Liver (tissue), 9 donors: Measurements from ENCODE around the gene SPO11. TPM values are rescaled to one million over a fixed set of nuclear protein-coding genes. Genes with fewer than 3 reads are reported as not detected.

Experiments
- DNase-seq: peaks from one replicate; pipeline ENCODE4 v3.0.0-alpha.2; 2017; ENCODE audit warnings: low spot score
- H3K27ac ChIP-seq, 2 donors: one replicate each; pipeline ENCODE4 v1.7.0; 2013; ENCODE audit warnings: inconsistent platforms in 2 of 2, low read length in 2 of 2, control low read depth in 1 of 2, low read depth in 1 of 2, mild to moderate bottlenecking in 1 of 2
- H3K27me3 ChIP-seq, 4 donors: one replicate each; pipeline versions ENCODE4 v1.6.1 to v1.7.0; 2013; ENCODE audit warnings: low read length in 3 of 4, inconsistent platforms in 1 of 4, mild to moderate bottlenecking in 1 of 4, moderate library complexity in 1 of 4; ENCODE audit not compliant: control insufficient read depth in 4 of 4, insufficient read depth in 4 of 4
- H3K36me3 ChIP-seq, 4 donors: one replicate each; pipeline versions ENCODE4 v1.6.1 to v1.7.0; 2013; ENCODE audit warnings: low read length in 3 of 4, mild to moderate bottlenecking in 3 of 4, low read depth in 1 of 4, moderate library complexity in 1 of 4; ENCODE audit not compliant: control insufficient read depth in 4 of 4, insufficient read depth in 3 of 4
- H3K4me1 ChIP-seq, 4 donors: one replicate each; pipeline versions ENCODE4 v1.6.1 to v1.7.0; 2013; ENCODE audit warnings: low read length in 3 of 4, mild to moderate bottlenecking in 3 of 4, moderate library complexity in 1 of 4; ENCODE audit not compliant: control insufficient read depth in 4 of 4, insufficient read depth in 4 of 4
- H3K4me3 ChIP-seq, 3 donors: one replicate each; pipeline versions ENCODE4 v1.6.1 to v1.7.0; 2013; ENCODE audit warnings: low read length in 3 of 3, control low read depth in 1 of 3, low read depth in 1 of 3, mild to moderate bottlenecking in 1 of 3
- H3K9ac ChIP-seq, 2 donors: one replicate each; pipeline ENCODE4 v1.7.0; 2013; ENCODE audit warnings: low read length in 2 of 2, mild to moderate bottlenecking in 2 of 2, moderate library complexity in 2 of 2, control low read depth in 1 of 2, low read depth in 1 of 2
- H3K9me3 ChIP-seq, 4 donors: one replicate each; pipeline versions ENCODE4 v1.6.1 to v1.7.0; 2013; ENCODE audit warnings: low read length in 3 of 4; ENCODE audit not compliant: control insufficient read depth in 4 of 4
- EGR1 ChIP-seq, 2 donors: IDR thresholded peaks; 2 replicates each; pipeline ENCODE4 v1.6.1; 2016 to 2018; ENCODE audit warnings: antibody characterized with exemption in 2 of 2, low read depth in 2 of 2
- HNF4A ChIP-seq, 2 donors: conservative IDR thresholded peaks; 2 replicates each; pipeline ENCODE4 v1.6.1; 2016; ENCODE audit warnings: antibody characterized with exemption in 2 of 2, mild to moderate bottlenecking in 2 of 2
- HNF4G ChIP-seq: IDR thresholded peaks from 2 replicates; pipeline ENCODE4 v1.6.1; 2016; ENCODE audit warnings: antibody characterized with exemption
- JUND ChIP-seq, 2 donors: IDR thresholded peaks; 2 replicates each; pipeline ENCODE4 v1.6.1; 2016; ENCODE audit warnings: antibody characterized with exemption in 2 of 2
- MAX ChIP-seq: IDR thresholded peaks from 2 replicates; pipeline ENCODE4 v1.6.1; 2016; ENCODE audit warnings: antibody characterized with exemption
- NR2F2 ChIP-seq: IDR thresholded peaks from 2 replicates; pipeline ENCODE4 v1.6.1; 2016; ENCODE audit warnings: antibody characterized with exemption
- RAD21 ChIP-seq, 2 donors: IDR thresholded peaks; 2 replicates each; pipeline ENCODE4 v1.6.1; 2016; ENCODE audit warnings: antibody characterized with exemption in 2 of 2, mild to moderate bottlenecking in 2 of 2
- REST ChIP-seq: IDR thresholded peaks from 2 replicates; pipeline ENCODE4 v1.6.1; 2016; ENCODE audit warnings: antibody characterized with exemption, mild to moderate bottlenecking
- RXRA ChIP-seq, 2 donors: IDR thresholded peaks; 2 replicates each; pipeline ENCODE4 v1.6.1; 2017 to 2018; ENCODE audit warnings: antibody characterized with exemption in 2 of 2, mild to moderate bottlenecking in 1 of 2
- SP1 ChIP-seq: IDR thresholded peaks from 2 replicates; pipeline ENCODE4 v1.6.1; 2018; ENCODE audit warnings: antibody characterized with exemption, mild to moderate bottlenecking
- TAF1 ChIP-seq: conservative IDR thresholded peaks from 2 replicates; pipeline ENCODE4 v1.6.1; 2016; ENCODE audit warnings: antibody characterized with exemption, mild to moderate bottlenecking
- ZBTB33 ChIP-seq: IDR thresholded peaks from 2 replicates; pipeline ENCODE4 v1.6.1; 2016; ENCODE audit warnings: antibody characterized with exemption
- WGBS: extraction: QIAGEN DNeasy Blood & Tissue Kit; methylation state at CpG from one replicate; pipeline ENCODE4 v1.1.7; 2013; 5-methylcytosine and 5-hydroxymethylcytosine counted together
- polyA plus RNA-seq, 2 donors: library from polyadenylated mRNA; stranded (reverse) in 1 of 2; unstranded in 1 of 2; fragments of 200-250 nt in 1 of 2; fragments of >200 nt in 1 of 2; fragmentation: Nextera tagmentation in 1 of 2; extraction: Ambion mirVana in 1 of 2; gene quantifications; one replicate each; pipeline versions ENCODE4 v1.2.1 to v1.2.3, GENCODE V29; 2013 to 2015
- total RNA-seq, 2 donors: library from RNA; depleted of rRNA; stranded (reverse); fragments of >200 nt; gene quantifications; one replicate each; pipeline ENCODE4 v1.2.3, GENCODE V29; 2014
- TF ChIP-seq, protein P1 (sequence below): IDR thresholded peaks from 2 replicates; pipeline ENCODE4 v1.6.1; 2016; ENCODE audit warnings: antibody characterized with exemption
- donor health status: healthy.
- donor health status: healthy.
- donor health status: healthy.
- donor health status: healthy.
- donor health status: healthy.

Gene SPO11
- total and polyA plus RNA-seq, 4 donors: not detected

DNA sequence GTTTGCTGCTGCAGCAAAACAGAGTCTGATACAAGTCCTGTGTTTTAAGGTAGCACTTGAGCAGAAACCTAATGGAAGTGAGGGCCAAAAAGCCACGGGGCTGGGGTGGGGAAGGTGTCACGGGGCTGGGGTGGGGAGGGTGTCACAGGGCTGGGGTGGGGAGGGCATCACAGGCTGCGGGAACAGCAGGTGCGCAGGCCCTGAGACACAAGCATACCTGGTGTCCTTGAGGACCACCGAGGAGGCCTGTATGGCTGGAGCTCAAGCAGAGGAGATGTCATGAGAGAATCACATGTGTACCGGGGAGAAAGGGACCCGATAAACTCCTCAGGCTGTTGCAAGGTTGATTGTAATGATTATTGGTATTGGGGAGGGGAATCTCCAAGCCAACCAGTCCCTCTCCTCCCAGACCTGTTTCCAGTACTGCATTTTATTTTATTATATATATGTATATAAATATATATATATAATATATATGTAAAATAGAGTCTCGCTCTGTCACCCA is 13.6 kb upstream of the SPO11 start (continued):
- TF ChIP-seq ZBTB33 (no peak), HNF4A (conservative IDR thresholded peaks at IDR 0.05) (no peak), TAF1 (no peak), RXRA (IDR thresholded peaks at IDR 0.05) (no peak)

DNA sequence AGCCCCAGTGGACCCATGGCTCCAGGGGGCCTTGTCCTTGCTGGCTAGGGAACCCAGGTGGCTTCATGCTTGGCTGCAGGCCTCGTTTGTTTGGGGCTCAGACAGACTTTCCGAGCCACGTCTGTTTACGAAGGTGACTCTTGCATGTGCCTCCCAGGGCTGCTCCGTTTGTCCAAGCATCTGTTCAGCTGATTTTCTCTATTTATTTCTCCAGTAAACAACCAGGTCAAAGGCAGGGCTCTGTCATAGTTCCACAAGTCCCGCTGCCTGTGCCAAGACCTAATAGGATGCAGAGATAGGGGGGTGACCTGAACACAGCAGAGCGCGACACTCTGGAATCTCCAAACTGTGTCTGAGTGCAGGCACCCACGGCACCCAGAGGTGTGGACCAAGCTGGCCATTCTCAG is 12.8 kb upstream of the SPO11 start:
- no peak overlapping the region for H3K9ac ChIP-seq
- no peaks in the 10 kb centered on the region for H3K36me3 ChIP-seq
- H3K27ac ChIP-seq: no peak overlapping the region
- no peaks in the 10 kb centered on the region for H3K4me1 ChIP-seq
- TF ChIP-seq REST: no peak
- TF ChIP-seq SP1: no peak
- H3K4me3 ChIP-seq: no peak overlapping the region
- peaks cover 0 to 4% (median 1%) of the 10 kb centered on the region in 4 donors for H3K27me3 ChIP-seq
- 78% methylated on average over 9 of the region's 9 CpGs for WGBS
- no peak for DNase-seq
- no peaks in the 10 kb centered on the region for H3K9me3 ChIP-seq

DNA sequence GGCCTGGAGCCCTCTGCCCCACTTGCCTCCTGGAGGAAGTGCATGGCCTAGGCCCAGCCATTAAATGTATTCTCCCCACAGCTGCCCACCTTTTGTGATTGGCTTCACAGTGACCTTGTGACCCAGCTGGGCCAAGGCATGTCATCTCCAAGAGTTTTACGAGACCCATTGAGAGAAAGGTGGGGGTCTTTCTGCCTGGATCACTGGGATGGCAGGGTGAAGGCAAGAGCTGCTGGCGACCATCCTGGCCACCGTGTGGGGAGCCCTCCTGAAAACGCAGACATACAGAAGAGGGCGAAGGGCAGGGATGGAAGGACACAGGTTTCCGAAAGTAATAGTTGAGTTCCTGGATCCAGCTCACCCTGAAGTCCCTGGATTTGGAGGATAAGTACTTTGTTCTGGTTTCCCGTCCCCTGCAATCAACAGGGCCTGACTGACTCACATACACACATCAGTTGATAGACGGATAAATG is 12.3 kb upstream of the SPO11 start:
- Histone ChIP-seq H3K27ac (no peak overlapping the region), H3K9ac (no peak overlapping the region), H3K4me3 (no peak overlapping the region), H3K27me3 (peaks cover 0 to 4% (median 1%) of the 10 kb centered on the region in 4 donors), H3K4me1 (no peaks in the 10 kb centered on the region), H3K9me3 (no peaks in the 10 kb centered on the region), H3K36me3 (no peaks in the 10 kb centered on the region)
- no peak for DNase-seq
- TF ChIP-seq RAD21 (IDR thresholded peaks at IDR 0.05): no peak
- no peak for TF ChIP-seq MAX
- no peak for TF ChIP-seq RXRA (IDR thresholded peaks at IDR 0.05)
- TF ChIP-seq ZBTB33: no peak
- TF ChIP-seq NR2F2: no peak
- TF ChIP-seq EGR1 (IDR thresholded peaks at IDR 0.05; ENCODE audit: low read depth in 2 of 2): no peak
- TF ChIP-seq HNF4G: no peak
- no peak for TF ChIP-seq SP1
- TF ChIP-seq, protein P1, sequence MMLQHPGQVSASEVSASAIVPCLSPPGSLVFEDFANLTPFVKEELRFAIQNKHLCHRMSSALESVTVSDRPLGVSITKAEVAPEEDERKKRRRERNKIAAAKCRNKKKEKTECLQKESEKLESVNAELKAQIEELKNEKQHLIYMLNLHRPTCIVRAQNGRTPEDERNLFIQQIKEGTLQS: no peak
- no peak for TF ChIP-seq JUND (IDR thresholded peaks at IDR 0.05)
- WGBS: 88% methylated on average over 8 of the region's 8 CpGs
